Transverse colon (tissue), 4 donors: ENCODE results near the gene OSBPL9.

Experiments used
- CTCF ChIP-seq, 5 experiments: fragments of 200-600 bp in 3 of 5; fragments of 450-650 bp in 2 of 5; sonication (generic) in 3 of 5; IDR thresholded peaks; 1 replicate in 2 of 5; 2 replicates in 3 of 5; pipeline ENCODE4 v1.5.1; 2016 to 2017; ENCODE audit warnings: antibody characterized with exemption in 5 of 5, inconsistent platforms in 3 of 5, mild to moderate bottlenecking in 2 of 5, moderate library complexity in 1 of 5
- EP300 ChIP-seq: sonication (generic); formaldehyde crosslinking; IDR thresholded peaks from one replicate; pipeline ENCODE4 v1.6.1; 2017; ENCODE audit warnings: antibody characterized with exemption, low read depth
- POLR2A ChIP-seq: fragments of 450-650 bp; IDR thresholded peaks from one replicate; pipeline ENCODE4 v1.6.1; 2016; ENCODE audit warnings: antibody characterized with exemption, mild to moderate bottlenecking, moderate library complexity
- POLR2AphosphoS5 ChIP-seq, 3 donors: sonication (generic); formaldehyde crosslinking; IDR thresholded peaks; one replicate each; pipeline ENCODE4 v1.6.1; 2016; ENCODE audit warnings: antibody characterized with exemption in 3 of 3

- no peak for TF ChIP-seq POLR2A
- TF ChIP-seq CTCF (IDR thresholded peaks at IDR 0.05) = no peak
- TF ChIP-seq POLR2AphosphoS5 (IDR thresholded peaks at IDR 0.05) = no peak
- TF ChIP-seq EP300 = no peak
Measured at GRCh38 chr1:51728611-51729155, 111.8 kb downstream of the OSBPL9 start.
